Pancreas (tissue), 10 donors: ENCODE data around the gene PTOV1. TPM values are rescaled to one million over a fixed set of nuclear protein-coding genes. Genes with fewer than 3 reads are reported as not detected.
A peak's percentile ranks its signal among the peaks of the same experiment; 100 is the strongest.

Experiments used
- ATAC-seq, 4 donors: fragments of 200-7000 bp; cut with Tn5 transposase; one replicate each; pipeline versions ENCODE4 v1.8.0 to v1.9.1; 2020; ENCODE audit warnings: mild to moderate bottlenecking in 4 of 4, moderate library complexity in 4 of 4
- DNase-seq, 6 donors: peaks; one replicate each; pipeline ENCODE4 v3.0.0-alpha.2; 2020
- FAIRE-seq: peaks from 2 replicates; lab custom pipeline; 2012; peaks lifted over from hg19 to GRCh38; lab: Jason Lieb, UNC
- H3K27ac ChIP-seq, 4 donors: fragments of 200-600 bp; sonication (generic); 1 replicate in 3 of 4; 2 replicates in 1 of 4; pipeline versions ENCODE4 v1.5.0 to v1.8.0; 2020
- H3K27me3 ChIP-seq, 4 donors: fragments of 200-600 bp; one replicate each; pipeline ENCODE4 v1.8.0; 2021
- H3K36me3 ChIP-seq, 3 donors: fragments of 200-600 bp; sonication (generic) in 1 of 3; one replicate each; pipeline versions ENCODE4 v1.5.0 to v1.8.0; 2020 to 2021
- H3K4me1 ChIP-seq, 3 donors: fragments of 200-600 bp; one replicate each; pipeline ENCODE4 v1.8.0; 2021
- H3K4me3 ChIP-seq, 4 donors: fragments of 200-600 bp; sonication (generic) in 2 of 4; one replicate each; pipeline versions ENCODE4 v1.5.0 to v1.8.0; 2020 to 2021
- H3K9me3 ChIP-seq, 4 donors: fragments of 200-600 bp; one replicate each; pipeline ENCODE4 v1.8.0; 2021
- CTCF ChIP-seq, 4 donors: fragments of 200-600 bp; sonication (generic) in 3 of 4; IDR thresholded peaks; one replicate each; pipeline versions ENCODE4 v1.5.0 to v1.8.0; 2021; ENCODE audit warnings: antibody characterized with exemption in 4 of 4
- WGBS, 2 donors: extraction: QIAGEN DNeasy Blood & Tissue Kit; methylation state at CpG; one replicate each; pipeline ENCODE4 v1.1.7; 2013; 5-methylcytosine and 5-hydroxymethylcytosine counted together
- intact Hi-C, 3 donors: fragments of 100-400 bp; cut with DNase I; formaldehyde crosslinking; loops; one replicate each; pipeline versions ENCODE4 v1.11.1 to v1.14.2; 2022
- polyA plus RNA-seq, 2 donors: library from polyadenylated mRNA; stranded (reverse); fragments of 200-250 nt; gene quantifications; one replicate each; pipeline ENCODE4 v1.2.3, GENCODE V29; 2013
- total RNA-seq, 6 donors: library from RNA; stranded (reverse); fragmentation: NEBNext Ultra II Directional in 4 of 6; extraction: Animal tissue kit (Norgen Biotek cat#: 25700) in 4 of 6; gene quantifications; one replicate each; pipeline versions ENCODE4 v1.2.1 to v1.2.4, GENCODE V29; 2021 to 2023
- donor health status: healthy with polysubstance abuse.
- donor health status: DM: no; HTN: no; CAD: no; lungs with moderate emphysema.
- donor health status: DM: no; HTN: no; CAD: no.
- donor health status: control.
- donor health status: control.
- donor health status: Bipolar disorder and iron deficiency.
- donor health status: DM: yes; HTN: yes; CAD: no.
- donor health status: DM: no; HTN: no; CAD: no.
- donor health status: DM: no; HTN: no; CAD: no.
- donor health status: DM: yes; HTN: yes; CAD: no.

PTOV1 gene
- total and polyA plus RNA-seq, 8 donors = 48.8 to 191 (median 76.0) TPM

GRCh38 chr19:49883094-49883493, 32.1 kb downstream of the PTOV1 start:
- peaks cover 0 to 3% (median 0%) of the 10 kb centered on the region in 3 donors for H3K4me1 ChIP-seq
- no peak overlapping the region for H3K27ac ChIP-seq
- no peaks in the 10 kb centered on the region for H3K9me3 ChIP-seq
- H3K36me3 ChIP-seq = peaks cover 9 to 56% (median 46%) of the 10 kb centered on the region in 3 donors
- no peak for ATAC-seq
- intact Hi-C loops = no loop called here
- H3K27me3 ChIP-seq = no peaks in the 10 kb centered on the region
- no peak for FAIRE-seq
- TF ChIP-seq CTCF (IDR thresholded peaks at IDR 0.05) = no peak
- WGBS, 2 donors = 97 to 99% methylated on average over 5 of the region's 5 CpGs
- no peak for DNase-seq
- no peak overlapping the region for H3K4me3 ChIP-seq

GRCh38 chr19:49884109-49884508, 33.1 kb downstream of the PTOV1 start:
- H3K9me3 ChIP-seq = no peaks in the 10 kb centered on the region
- FAIRE-seq (no peak), ATAC-seq (no peak), DNase-seq (peak in 1 of 6 donors; percentile 36)
- no peak overlapping the region for H3K4me3 ChIP-seq
- H3K4me1 ChIP-seq = no peaks in the 10 kb centered on the region
- no peak overlapping the region for H3K27ac ChIP-seq
- H3K36me3 ChIP-seq = peaks cover 9 to 56% (median 46%) of the 10 kb centered on the region in 3 donors
- H3K27me3 ChIP-seq = no peaks in the 10 kb centered on the region
- 92 to 95% methylated on average over 18 of the region's 18 CpGs for WGBS, 2 donors
- TF ChIP-seq CTCF (IDR thresholded peaks at IDR 0.05) = no peak
- intact Hi-C loops = no loop called here

- no peaks in the 10 kb centered on the region for H3K27me3 ChIP-seq
- no peak for DNase-seq
- H3K9me3 ChIP-seq = no peaks in the 10 kb centered on the region
- no peak for ATAC-seq
- FAIRE-seq = no peak
- H3K27ac ChIP-seq = no peak overlapping the region
- no peak for TF ChIP-seq CTCF (IDR thresholded peaks at IDR 0.05)
- intact Hi-C loops = no loop called here
- no peaks in the 10 kb centered on the region for H3K4me1 ChIP-seq
- peaks cover 9 to 56% (median 46%) of the 10 kb centered on the region in 3 donors for H3K36me3 ChIP-seq
- whole genome bisulfite sequencing, 2 donors = 94 to 96% methylated on average over 3 of the region's 3 CpGs
- no peak overlapping the region for H3K4me3 ChIP-seq
These were observed 33.8 kb downstream of the PTOV1 start for GRCh38 chr19:49884760-49885159.

GRCh38 chr19:49887037-49887664, 36.2 kb downstream of the PTOV1 start:
- no peak overlapping the region for H3K27ac ChIP-seq
- peak in 1 of 6 donors; percentile 15 for DNase-seq
- no peak for ATAC-seq
- H3K4me3 ChIP-seq = no peak overlapping the region
- H3K27me3 ChIP-seq = no peaks in the 10 kb centered on the region
- FAIRE-seq = no peak
- H3K9me3 ChIP-seq = no peaks in the 10 kb centered on the region
- no peaks in the 10 kb centered on the region for H3K4me1 ChIP-seq
- WGBS, 2 donors = 75 to 85% methylated on average over 22 to 23 of the region's 23 CpGs
- TF ChIP-seq CTCF (IDR thresholded peaks at IDR 0.05) = no peak
- intact Hi-C loops = no loop called here
- H3K36me3 ChIP-seq = peaks cover 9 to 34% (median 24%) of the 10 kb centered on the region in 3 donors
